Heart left ventricle (tissue), 16 donors: Measurements from ENCODE around the gene ZNF775. TPM values are rescaled to one million over a fixed set of nuclear protein-coding genes. Genes with fewer than 3 reads are reported as not detected.

Experiments used
- ATAC-seq, 4 donors: fragments of 200-7000 bp; cut with Tn5 transposase; one replicate each; pipeline ENCODE4 v1.9.1; 2020 to 2022; ENCODE audit warnings: moderate library complexity in 4 of 4, mild to moderate bottlenecking in 3 of 4, moderate number of reproducible peaks in 1 of 4
- DNase-seq, 5 donors: peaks; one replicate each; pipeline ENCODE4 v3.0.0-alpha.2; 2020
- H3K27ac ChIP-seq, 12 donors: fragments of 200-600 bp; sonication (generic) in 4 of 12; one replicate each; pipeline versions ENCODE4 v1.5.0 to v1.8.0; 2016 to 2022; ENCODE audit warnings: mild to moderate bottlenecking in 2 of 12
- H3K27me3 ChIP-seq, 9 donors: fragments of 200-600 bp; sonication (generic) in 2 of 9; one replicate each; pipeline versions ENCODE4 v1.5.1 to v1.8.0; 2016 to 2022; ENCODE audit warnings: mild to moderate bottlenecking in 3 of 9
- H3K36me3 ChIP-seq, 9 donors: fragments of 200-600 bp; sonication (generic) in 2 of 9; one replicate each; pipeline versions ENCODE4 v1.5.0 to v1.8.0; 2018 to 2022; ENCODE audit warnings: mild to moderate bottlenecking in 2 of 9
- H3K4me1 ChIP-seq, 12 donors: fragments of 200-600 bp; sonication (generic) in 4 of 12; one replicate each; pipeline versions ENCODE4 v1.5.0 to v1.8.0; 2016 to 2022; ENCODE audit warnings: mild to moderate bottlenecking in 3 of 12
- H3K4me3 ChIP-seq, 12 donors: fragments of 200-600 bp; sonication (generic) in 4 of 12; one replicate each; pipeline versions ENCODE4 v1.5.0 to v1.8.0; 2017 to 2022; ENCODE audit warnings: mild to moderate bottlenecking in 9 of 12, moderate library complexity in 4 of 12
- H3K9me3 ChIP-seq, 12 donors: fragments of 200-600 bp; sonication (generic) in 4 of 12; one replicate each; pipeline versions ENCODE4 v1.5.0 to v1.8.0; 2016 to 2022; ENCODE audit warnings: mild to moderate bottlenecking in 1 of 12
- CTCF ChIP-seq, 12 donors: fragments of 200-600 bp; sonication (generic) in 4 of 12; IDR thresholded peaks; one replicate each; pipeline versions ENCODE4 v1.5.0 to v1.8.0; 2018 to 2022; ENCODE audit warnings: antibody characterized with exemption in 12 of 12, mild to moderate bottlenecking in 5 of 12
- POLR2A ChIP-seq, 2 donors: fragments of 450-650 bp; IDR thresholded peaks; one replicate each; pipeline ENCODE4 v1.6.1; 2017; ENCODE audit warnings: antibody characterized with exemption in 2 of 2, mild to moderate bottlenecking in 2 of 2, moderate library complexity in 2 of 2
- WGBS, 4 donors: extraction: QIAGEN DNeasy Blood & Tissue Kit in 2 of 4; methylation state at CpG; one replicate each; pipeline versions ENCODE4 v1.1.5 to v1.1.7; 2013 to 2018; 5-methylcytosine and 5-hydroxymethylcytosine counted together
- intact Hi-C, 10 donors: fragments of 100-400 bp; cut with DNase I; formaldehyde crosslinking; loops; one replicate each; pipeline versions ENCODE4 v1.11.1 to v1.14.2; 2022
- polyA plus RNA-seq, 2 donors: library from polyadenylated mRNA; stranded (reverse); fragments of 200-250 nt; gene quantifications; one replicate each; pipeline ENCODE4 v1.2.3, GENCODE V29; 2013
- total RNA-seq, 9 donors: library from RNA; depleted of rRNA in 2 of 9; stranded (reverse); fragments of >200 nt in 2 of 9; fragmentation: NEBNext Ultra II Directional in 3 of 9; extraction: Animal tissue kit (Norgen Biotek cat#: 25700) in 3 of 9; gene quantifications; one replicate each; pipeline versions ENCODE4 v1.1.0 to v1.2.4, GENCODE V29; 2016 to 2023
- donor health status: ischemic (EF 13 %, LVEDD 7.1; RV severe dilation, severe dysfunction).
- donor health status: healthy with polysubstance abuse.
- donor health status: DM: no; HTN: yes; CAD: no.
- donor health status: DM: no; HTN: no; CAD: no.
- donor health status: ischemic (EF 25% LVEDD 6.9; RV normal size, moderate dysfunction).
- donor health status: ischemic (EF 25% LVEDD 5.7; RV mildly dilated, moderate dysfunction).
- donor health status: healthy.
- donor health status: DM: yes; HTN: yes; CAD: no.
- donor health status: ischemic (EF 35%, LVEDD 5.7; RV mildly dilated, moderate dysfunction).
- donor health status: nonischemic (EF 11% LVEDD 7.7; RV severe dilation, severe dysfunction).
- donor health status: DM: yes; HTN: yes; CAD: no.
- donor health status: PGD.
- donor health status: ischemic (EF 29% LVEDD 5.4; RV normal size, mild dysfunction).
- donor health status: nonischemic (EF 23%, LVEDD 6.1; RV moderate dilation, normal function).

The ZNF775 gene
- total and polyA plus RNA-seq, 11 donors, result 1.8 to 5.0 (median 3.3) TPM

- TF ChIP-seq CTCF (IDR thresholded peaks at IDR 0.05), result peak; percentile 85 to 95 (median 88)
- no peak for TF ChIP-seq POLR2A (IDR thresholded peaks at IDR 0.05)
- peak; percentile 87 to 99 (median 97) for ATAC-seq
- H3K9me3 ChIP-seq, result no peaks in the 10 kb centered on the region
- H3K36me3 ChIP-seq, result no peaks in the 10 kb centered on the region
- H3K4me3 ChIP-seq, result no peak overlapping the region
- peak; percentile 76 to 87 (median 85) for DNase-seq
- 18 to 23% (median 20%) methylated on average over 27 of the region's 27 CpGs for WGBS, 4 donors
- intact Hi-C loops, result loop anchor here (1.0 to 5.0 kb wide), 5 partner anchors 64 to 134 kb away; no protein-coding TSS in a partner anchor
- no peak overlapping the region for H3K27ac ChIP-seq
- no peaks in the 10 kb centered on the region for H3K27me3 ChIP-seq
- peaks cover 0 to 6% (median 0%) of the 10 kb centered on the region in 12 donors for H3K4me1 ChIP-seq
These were observed 42.0 kb downstream of the ZNF775 start for GRCh38 chr7:150420987-150421674.

- no peak overlapping the region for H3K4me3 ChIP-seq
- no peak overlapping the region for H3K27ac ChIP-seq
- TF ChIP-seq CTCF (IDR thresholded peaks at IDR 0.05) (no peak), POLR2A (IDR thresholded peaks at IDR 0.05) (no peak)
- intact Hi-C loops, result loop anchor here (1.0 to 5.0 kb wide), 5 partner anchors 65 to 135 kb away; no protein-coding TSS in a partner anchor
- DNase-seq (peak in 2 of 5 donors; percentile 6 to 8), ATAC-seq (no peak)
- WGBS, 4 donors, result 80 to 86% (median 80%) methylated on average over 17 of the region's 17 CpGs
- no peaks in the 10 kb centered on the region for H3K27me3 ChIP-seq
- no peaks in the 10 kb centered on the region for H3K9me3 ChIP-seq
- H3K36me3 ChIP-seq, result no peaks in the 10 kb centered on the region
- peaks cover 0 to 6% (median 0%) of the 10 kb centered on the region in 12 donors for H3K4me1 ChIP-seq
These were observed 42.7 kb downstream of the ZNF775 start for GRCh38 chr7:150421831-150422230.

- Histone ChIP-seq H3K27me3 (peaks cover 0 to 13% (median 0%) of the 10 kb centered on the region in 9 donors), H3K36me3 (no peaks in the 10 kb centered on the region), H3K4me3 (no peak overlapping the region), H3K9me3 (no peaks in the 10 kb centered on the region), H3K27ac (no peak overlapping the region), H3K4me1 (peaks cover 0 to 17% (median 1%) of the 10 kb centered on the region in 12 donors)
- ATAC-seq (no peak), DNase-seq (peak in 1 of 5 donors; percentile 7)
- intact Hi-C loops, result no loop called here
- WGBS, 4 donors, result 51 to 73% (median 62%) methylated on average over 4 of the region's 4 CpGs
- TF ChIP-seq POLR2A (IDR thresholded peaks at IDR 0.05) (no peak), CTCF (IDR thresholded peaks at IDR 0.05) (no peak)
These were observed 46.5 kb downstream of the ZNF775 start for GRCh38 chr7:150425670-150426069.

GRCh38 chr7:150428671-150429451, 49.7 kb downstream of the ZNF775 start:
- no peak for TF ChIP-seq POLR2A (IDR thresholded peaks at IDR 0.05)
- TF ChIP-seq CTCF (IDR thresholded peaks at IDR 0.05), result no peak
- peak in 3 of 4 donors; percentile 24 to 45 (median 34) for ATAC-seq
- peaks cover 0 to 23% (median 0%) of the 10 kb centered on the region in 12 donors for H3K4me1 ChIP-seq
- H3K4me3 ChIP-seq, result no peak overlapping the region
- WGBS, 4 donors, result 45 to 52% (median 49%) methylated on average over 10 to 11 of the region's 11 CpGs
- H3K27me3 ChIP-seq, result peaks cover 0 to 13% (median 0%) of the 10 kb centered on the region in 9 donors
- intact Hi-C loops, result no loop called here
- H3K27ac ChIP-seq, result no peak overlapping the region
- H3K36me3 ChIP-seq, result no peaks in the 10 kb centered on the region
- peak in 2 of 5 donors; percentile 18 to 51 for DNase-seq
- no peaks in the 10 kb centered on the region for H3K9me3 ChIP-seq
